PC-3 (cell line): ENCODE measurements around the gene LINGO4. TPM values are rescaled to one million over a fixed set of nuclear protein-coding genes. Genes with fewer than 3 reads are reported as not detected.

Source experiments
- ATAC-seq: fragments of 200-7000 bp; cut with Tn5 transposase; 2 replicates; pipeline ENCODE4 v1.9.1; 2020; ENCODE audit warnings: mild to moderate bottlenecking, moderate library complexity
- BruUV-seq: library from RNA; stranded (reverse); fragments of 400-500 nt; replicated peaks from 2 replicates; lab custom pipeline; 2021; lab: Mats Ljungman, UMichigan
- CTCF ChIA-PET: fragments of 300-600 bp; sonication (Branson Sonifier 250); formaldehyde crosslinking; loops from one replicate; lab custom pipeline; 2022; ENCODE audit warnings: antibody characterized with exemption; lab: Charles Lee
- POLR2A ChIA-PET: fragments of 300-600 bp; sonication (Branson Sonifier 250); formaldehyde crosslinking; loops from one replicate; lab custom pipeline; 2022; ENCODE audit warnings: antibody characterized with exemption; ENCODE audit not compliant: unreplicated experiment; lab: Charles Lee
- DNase-seq: peaks from one replicate; pipeline ENCODE4 v3.0.0-alpha.2; 2015
- H2AFZ ChIP-seq: fragments of 300-600 bp; sonication (generic); 2 replicates; pipeline ENCODE4 v1.6.0; 2016; ENCODE audit warnings: antibody characterized with exemption, low read length
- H3F3A ChIP-seq: fragments of 300-600 bp; sonication (generic); one replicate; pipeline ENCODE4 v1.6.0; 2017; ENCODE audit warnings: antibody characterized with exemption, low read length, control low read depth, mild to moderate bottlenecking; ENCODE audit not compliant: unreplicated experiment
- H3K27ac ChIP-seq: fragments of 300-600 bp; sonication (generic); 2 replicates; pipeline ENCODE4 v1.5.1; 2016; ENCODE audit warnings: mild to moderate bottlenecking, low read length
- H3K27me3 ChIP-seq: fragments of 300-600 bp; sonication (generic); 2 replicates; pipeline ENCODE4 v1.6.1; 2016; ENCODE audit warnings: low read length, mixed read lengths
- H3K36me3 ChIP-seq: fragments of 300-600 bp; sonication (generic); 2 replicates; pipeline ENCODE4 v1.6.1; 2016; ENCODE audit warnings: low read depth, mixed run types, low read length, mixed read lengths
- H3K4me1 ChIP-seq: fragments of 300-600 bp; sonication (generic); 2 replicates; pipeline ENCODE4 v1.5.1; 2016; ENCODE audit warnings: low read length; ENCODE audit not compliant: insufficient read depth
- H3K4me2 ChIP-seq: fragments of 300-600 bp; sonication (generic); 2 replicates; pipeline ENCODE4 v1.6.0; 2016; ENCODE audit warnings: low read length
- H3K4me3 ChIP-seq: fragments of 300-600 bp; sonication (generic); 2 replicates; pipeline ENCODE4 v1.5.1; 2016; ENCODE audit warnings: mild to moderate bottlenecking, low read length, mixed read lengths
- H3K79me2 ChIP-seq: fragments of 300-600 bp; sonication (generic); 2 replicates; pipeline ENCODE4 v1.6.1; 2017; ENCODE audit warnings: low read length, mixed read lengths
- H3K9ac ChIP-seq: fragments of 300-600 bp; sonication (generic); 2 replicates; pipeline ENCODE4 v1.6.0; 2016; ENCODE audit warnings: mild to moderate bottlenecking, low read length
- H3K9me2 ChIP-seq: fragments of 300-600 bp; sonication (generic); replicated peaks from 2 replicates; pipeline ENCODE4 v1.6.1; 2016; ENCODE audit warnings: mixed run types, low read length, mixed read lengths
- H3K9me3 ChIP-seq: fragments of 300-600 bp; sonication (generic); 2 replicates; pipeline ENCODE4 v1.6.1; 2016; ENCODE audit warnings: low read length, mixed read lengths
- H4K20me1 ChIP-seq: fragments of 300-600 bp; sonication (generic); 2 replicates; pipeline ENCODE4 v1.6.1; 2016; ENCODE audit warnings: low read length, mixed read lengths
- CTCF ChIP-seq: fragments of 300-600 bp; sonication (generic); conservative IDR thresholded peaks from 2 replicates; pipeline ENCODE4 v1.5.1; 2017; ENCODE audit warnings: antibody characterized with exemption, low read depth, mild to moderate bottlenecking, low read length
- EZH2 ChIP-seq: fragments of 300-600 bp; sonication (generic); IDR thresholded peaks from one replicate; pipeline ENCODE4 v1.6.1; 2017; ENCODE audit warnings: antibody characterized with exemption, mild to moderate bottlenecking, low read length; ENCODE audit not compliant: unreplicated experiment
- EZH2phosphoT487 ChIP-seq: fragments of 300-600 bp; sonication (generic); IDR thresholded peaks from 2 replicates; pipeline ENCODE4 v1.6.1; 2018; ENCODE audit warnings: mild to moderate bottlenecking, antibody characterized with exemption, low read length, borderline replicate concordance
- intact Hi-C: fragments of 100-400 bp; cut with micrococcal nuclease; formaldehyde crosslinking; loops from 2 replicates; pipeline ENCODE4 v1.9.0; 2023
- total RNA-seq: library from RNA; depleted of rRNA; stranded (reverse); fragments of >200 nt; gene quantifications from 2 replicates; pipeline ENCODE4 v1.2.3, GENCODE V29; 2014

LINGO4 gene
- total RNA-seq, 1 experiment from 2014 or later: not detected

GRCh38 chr1:151825751-151826660, 20.8 kb upstream of the LINGO4 start:
- Histone ChIP-seq H3K36me3 (no peaks in the 10 kb centered on the region), H3K9ac (no peak overlapping the region), H3K4me2 (no peak overlapping the region), H3K9me3 (no peaks in the 10 kb centered on the region), H4K20me1 (no peaks in the 10 kb centered on the region), H3K4me1 (no peaks in the 10 kb centered on the region; the same call in 1 of the 2 replicates), H3K27me3 (no peaks in the 10 kb centered on the region), H3K27ac (no peak overlapping the region), H2AFZ (no peak overlapping the region), H3K4me3 (no peak overlapping the region), H3F3A (no peaks in the 10 kb centered on the region), H3K9me2 (no peaks in the 10 kb centered on the region), H3K79me2 (no peaks in the 10 kb centered on the region)
- ATAC-seq (no peak), DNase-seq (no peak)
- BruUV-seq: no TSS peak
- POLR2A ChIA-PET: no interaction called here
- intact Hi-C loops: no loop called here
- CTCF ChIA-PET: no interaction called here
- TF ChIP-seq EZH2 (no peak), EZH2phosphoT487 (no peak), CTCF (no peak)

DNA sequence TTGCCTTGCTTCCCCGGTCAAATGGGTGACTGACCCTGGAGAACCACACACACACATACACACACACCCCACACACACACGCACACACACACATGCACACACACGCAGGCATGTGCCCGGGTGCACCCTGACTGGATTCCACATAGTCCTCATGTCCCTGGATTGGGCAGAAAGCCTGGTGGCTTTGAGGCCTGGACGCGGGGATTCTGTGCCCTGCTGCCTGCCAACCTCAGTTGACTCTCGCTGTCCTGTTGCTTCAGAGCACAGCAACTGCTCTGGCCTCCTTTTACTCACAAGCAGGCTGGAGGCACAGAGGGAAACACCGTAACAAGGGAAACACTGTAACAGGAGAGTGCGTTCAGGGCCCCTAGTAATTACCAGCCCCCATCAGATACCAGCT, 20.0 kb upstream of the LINGO4 start:
- H3K4me2 ChIP-seq: no peak overlapping the region
- H2AFZ ChIP-seq: no peak overlapping the region
- intact Hi-C loops: no loop called here
- H3F3A ChIP-seq: no peaks in the 10 kb centered on the region
- H3K36me3 ChIP-seq: no peaks in the 10 kb centered on the region
- H3K9me3 ChIP-seq: no peaks in the 10 kb centered on the region
- H3K27ac ChIP-seq: no peak overlapping the region
- BruUV-seq: no TSS peak
- POLR2A ChIA-PET: no interaction called here
- H3K4me1 ChIP-seq: peaks cover 4% of the 10 kb centered on the region; the same call in 1 of the 2 replicates
- CTCF ChIA-PET: no interaction called here
- H3K9me2 ChIP-seq: no peaks in the 10 kb centered on the region
- DNase-seq (no peak), ATAC-seq (no peak)
- no peak overlapping the region for H3K9ac ChIP-seq
- no peak overlapping the region for H3K4me3 ChIP-seq
- no peak for TF ChIP-seq CTCF
- TF ChIP-seq EZH2phosphoT487: no peak
- no peak for TF ChIP-seq EZH2
- H3K27me3 ChIP-seq: no peaks in the 10 kb centered on the region
- H4K20me1 ChIP-seq: no peaks in the 10 kb centered on the region
- H3K79me2 ChIP-seq: no peaks in the 10 kb centered on the region

GRCh38 chr1:151823175-151823574, 18.0 kb upstream of the LINGO4 start:
- H3F3A ChIP-seq: no peaks in the 10 kb centered on the region
- H3K4me3 ChIP-seq: no peak overlapping the region
- no peaks in the 10 kb centered on the region for H3K27me3 ChIP-seq
- no TSS peak for BruUV-seq
- ATAC-seq (no peak), DNase-seq (no peak)
- no peaks in the 10 kb centered on the region for H3K36me3 ChIP-seq
- H3K9ac ChIP-seq: no peak overlapping the region
- H4K20me1 ChIP-seq: no peaks in the 10 kb centered on the region
- H3K27ac ChIP-seq: no peak overlapping the region
- no peak overlapping the region for H3K4me2 ChIP-seq
- CTCF ChIA-PET: interaction anchor here (0.8 kb wide), 1 partner anchor 13 kb away, joined by 3 read pairs; no protein-coding TSS in a partner anchor
- POLR2A ChIA-PET: no interaction called here
- H3K9me2 ChIP-seq: no peaks in the 10 kb centered on the region
- H3K4me1 ChIP-seq: peaks cover 7% of the 10 kb centered on the region; the same call in 1 of the 2 replicates
- H3K9me3 ChIP-seq: no peaks in the 10 kb centered on the region
- H3K79me2 ChIP-seq: no peaks in the 10 kb centered on the region
- H2AFZ ChIP-seq: no peak overlapping the region
- TF ChIP-seq EZH2: no peak
- TF ChIP-seq CTCF: no peak
- no peak for TF ChIP-seq EZH2phosphoT487
- intact Hi-C loops: no loop called here
